K562 (cell line): Measurements from ENCODE around the gene SIRT4. TPM values are rescaled to one million over a fixed set of nuclear protein-coding genes. Genes with fewer than 3 reads are reported as not detected.
A peak's percentile ranks its signal among the peaks of the same experiment; 100 is the strongest.

ENCODE experiments used
- ASH1L ChIP-seq: fragments of 450-650 bp; IDR thresholded peaks from 2 replicates; pipeline ENCODE4 v1.6.1; 2018; ENCODE audit warnings: borderline replicate concordance, mild to moderate bottlenecking, low read depth; ENCODE audit not compliant: partially characterized antibody
- CREM ChIP-seq: IDR thresholded peaks from 2 replicates; pipeline ENCODE4 v1.6.1; 2014; ENCODE audit warnings: antibody characterized with exemption, low read depth
- NELFE ChIP-seq: IDR thresholded peaks from 2 replicates; pipeline ENCODE4 v1.6.1; 2011; ENCODE audit warnings: mild to moderate bottlenecking; ENCODE audit not compliant: insufficient read depth, insufficient read length
- NEUROD1 ChIP-seq: fragments of 150-350 bp; IDR thresholded peaks from 2 replicates; pipeline ENCODE4 v1.6.1; 2014; ENCODE audit warnings: borderline replicate concordance, low read length, low read depth; ENCODE audit not compliant: partially characterized antibody
- RFX7 ChIP-seq: fragments of 250-450 bp; sonication (Bioruptor Pico); IDR thresholded peaks from 2 replicates; pipeline ENCODE4 v1.5.1; 2021; ENCODE audit warnings: mild to moderate bottlenecking
- SAFB ChIP-seq: fragments of 200-400 bp; formaldehyde crosslinking; IDR thresholded peaks from 2 replicates; pipeline ENCODE4 v1.6.1; 2017; ENCODE audit warnings: low read depth, low read length, borderline replicate concordance
- SOX6 ChIP-seq: fragments of 450-650 bp; IDR thresholded peaks from 2 replicates; pipeline ENCODE4 v1.6.1; 2014; ENCODE audit warnings: mild to moderate bottlenecking
- TRIM24 ChIP-seq, 2 experiments: fragments of 450-650 bp; IDR thresholded peaks; 2 replicates each; pipeline ENCODE4 v1.6.1; 2016
- ZNF184 ChIP-seq: sonication (generic); formaldehyde crosslinking; IDR thresholded peaks from 2 replicates; pipeline ENCODE4 v1.5.0; 2020; ENCODE audit warnings: missing genetic modification reagents
- ZNF197 ChIP-seq: fragments of 200-800 bp; sonication (Bioruptor generic); IDR thresholded peaks from 2 replicates; pipeline ENCODE4 v1.6.1; 2016; ENCODE audit warnings: low read depth, missing genetic modification characterization, missing compliant biosample characterization
- ZNF445 ChIP-seq: fragments of 250-450 bp; sonication (Bioruptor Pico); IDR thresholded peaks from 2 replicates; pipeline ENCODE4 v1.4.0; 2020; ENCODE audit warnings: low read depth, mild to moderate bottlenecking, moderate library complexity
- ZNF668 ChIP-seq: fragments of 250-450 bp; sonication (Bioruptor Pico); IDR thresholded peaks from 2 replicates; pipeline ENCODE4 v1.8.0; 2022; ENCODE audit warnings: mild to moderate bottlenecking, inconsistent platforms
- ZNF77 ChIP-seq: fragments of 250-450 bp; sonication (Bioruptor Pico); IDR thresholded peaks from 2 replicates; pipeline ENCODE4 v1.5.0; 2020
- polyA plus RNA-seq, 8 experiments: library from polyadenylated mRNA; depleted of rRNA in 4 of 8; stranded (reverse) in 5 of 8; unstranded in 3 of 8; fragments of >200 nt; fragmentation: Nextera tagmentation in 2 of 8; fragmentation: Illumina TruSeq in 1 of 8; extraction: Ambion mirVana in 2 of 8; extraction: Trizol in 1 of 8; gene quantifications; 2 replicates each; pipeline versions ENCODE4 v1.2.1 to v1.2.3, GENCODE V29; 2011 to 2014; ENCODE audit warnings: inconsistent platforms in 1 of 8, missing spikeins in 1 of 8
- total RNA-seq, 7 experiments: library from RNA; depleted of rRNA in 6 of 7; stranded (reverse); fragments of >200 nt in 6 of 7; fragmentation: Illumina TruSeq in 2 of 7; extraction: Trizol in 2 of 7; gene quantifications; 2 replicates each; pipeline versions ENCODE4 v1.2.1 to v1.2.3, GENCODE V29; 2011 to 2021; ENCODE audit warnings: low replicate concordance in 1 of 7
- TF ChIP-seq, protein P1 (sequence below): sonication (generic); formaldehyde crosslinking; IDR thresholded peaks from 2 replicates; pipeline ENCODE4 v1.8.0; 2023; ENCODE audit warnings: mild to moderate bottlenecking, missing genetic modification reagents
- TF ChIP-seq, protein P2 (sequence below), 2 experiments: IDR thresholded peaks; 2 replicates each; pipeline ENCODE4 v1.6.1; 2011; ENCODE audit warnings: borderline replicate concordance in 1 of 2, control low read depth in 1 of 2, low read depth in 1 of 2, low read length in 1 of 2, mild to moderate bottlenecking in 1 of 2, mixed read lengths in 1 of 2, moderate library complexity in 1 of 2; ENCODE audit not compliant: insufficient read depth in 1 of 2, insufficient read length in 1 of 2, poor library complexity in 1 of 2, severe bottlenecking in 1 of 2; ENCODE audit errors: extremely low read depth in 1 of 2
- TF ChIP-seq, protein P3 (sequence below): fragments of 250-450 bp; sonication (Bioruptor Pico); IDR thresholded peaks from 2 replicates; pipeline ENCODE4 v1.4.0; 2020
- TF ChIP-seq, protein P4 (sequence below): fragments of 250-450 bp; sonication (Bioruptor Pico); IDR thresholded peaks from 2 replicates; pipeline ENCODE4 v1.6.1; 2021; ENCODE audit warnings: mild to moderate bottlenecking
- TF ChIP-seq, protein P5 (sequence below), 2 experiments: fragments of 250-450 bp in 1 of 2; fragments of 450-650 bp in 1 of 2; sonication (Bioruptor Pico) in 1 of 2; IDR thresholded peaks; 2 replicates each; pipeline versions ENCODE4 v1.6.1 to v1.8.0; 2016 to 2021; ENCODE audit warnings: mild to moderate bottlenecking in 2 of 2, moderate library complexity in 2 of 2, missing compliant biosample characterization in 1 of 2, missing genetic modification characterization in 1 of 2
- TF ChIP-seq, protein P6 (sequence below): fragments of 250-450 bp; sonication (Bioruptor Pico); IDR thresholded peaks from 2 replicates; pipeline ENCODE4 v1.8.0; 2022; ENCODE audit warnings: inconsistent platforms
- TF ChIP-seq, protein P7 (sequence below): fragments of 450-650 bp; formaldehyde crosslinking; IDR thresholded peaks from 2 replicates; pipeline ENCODE4 v1.4.0; 2020; ENCODE audit warnings: mild to moderate bottlenecking

Gene SIRT4
- total and polyA plus RNA-seq, 9 of the 15 experiments (the other 6 are each of a cell fraction or from before 2014, with no cell fraction given), result 0.86 to 5.2 (median 2.4) TPM

DNA sequence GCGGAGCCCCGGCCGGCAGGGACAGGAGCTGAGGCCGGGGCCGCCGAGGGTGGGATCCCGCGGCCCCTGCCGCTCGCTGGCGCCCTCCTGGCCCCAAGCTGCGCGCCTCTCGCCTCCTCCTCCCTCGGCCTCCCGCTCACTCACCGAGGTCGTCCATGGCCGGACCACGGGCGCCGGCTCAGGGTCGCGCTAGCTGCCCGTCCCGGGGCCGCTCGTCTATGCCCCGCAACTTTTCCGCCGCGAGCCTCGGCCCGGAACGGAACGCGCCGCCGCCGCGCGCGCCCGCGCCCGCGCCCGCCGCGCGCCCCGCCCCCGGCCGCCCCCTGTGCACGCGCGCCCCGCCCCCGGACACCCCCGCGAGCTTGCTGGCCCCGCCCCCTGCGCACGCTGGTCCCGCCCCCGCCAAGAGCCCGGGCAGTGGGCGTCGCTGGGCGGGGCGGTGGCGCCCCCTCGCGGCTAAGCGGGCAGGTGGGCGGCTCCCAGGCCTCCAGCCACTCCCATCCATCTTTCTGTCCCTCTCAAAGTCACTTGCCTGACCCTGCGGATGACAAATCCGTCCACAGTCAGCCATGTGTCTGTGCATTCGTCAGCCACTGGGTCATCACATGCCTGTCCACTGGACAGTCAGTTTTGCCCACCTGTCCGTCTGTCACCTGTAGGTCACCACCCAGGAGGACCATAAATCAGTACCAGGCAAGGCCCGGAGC is 36.5 kb upstream of the SIRT4 start, which contains the start of gene PXN (continued):
- no peak for TF ChIP-seq ZNF445 (CRISPR knock-in tag)
- TF ChIP-seq, protein P1, sequence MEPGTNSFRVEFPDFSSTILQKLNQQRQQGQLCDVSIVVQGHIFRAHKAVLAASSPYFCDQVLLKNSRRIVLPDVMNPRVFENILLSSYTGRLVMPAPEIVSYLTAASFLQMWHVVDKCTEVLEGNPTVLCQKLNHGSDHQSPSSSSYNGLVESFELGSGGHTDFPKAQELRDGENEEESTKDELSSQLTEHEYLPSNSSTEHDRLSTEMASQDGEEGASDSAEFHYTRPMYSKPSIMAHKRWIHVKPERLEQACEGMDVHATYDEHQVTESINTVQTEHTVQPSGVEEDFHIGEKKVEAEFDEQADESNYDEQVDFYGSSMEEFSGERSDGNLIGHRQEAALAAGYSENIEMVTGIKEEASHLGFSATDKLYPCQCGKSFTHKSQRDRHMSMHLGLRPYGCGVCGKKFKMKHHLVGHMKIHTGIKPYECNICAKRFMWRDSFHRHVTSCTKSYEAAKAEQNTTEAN, result no peak
- TF ChIP-seq CREM, result peak; percentile 49
- TF ChIP-seq ZNF77 (CRISPR knock-in tag), result no peak
- no peak for TF ChIP-seq NEUROD1
- TF ChIP-seq SOX6, result no peak
- no peak for TF ChIP-seq ZNF184 (CRISPR knock-in tag)
- TF ChIP-seq, protein P2, sequence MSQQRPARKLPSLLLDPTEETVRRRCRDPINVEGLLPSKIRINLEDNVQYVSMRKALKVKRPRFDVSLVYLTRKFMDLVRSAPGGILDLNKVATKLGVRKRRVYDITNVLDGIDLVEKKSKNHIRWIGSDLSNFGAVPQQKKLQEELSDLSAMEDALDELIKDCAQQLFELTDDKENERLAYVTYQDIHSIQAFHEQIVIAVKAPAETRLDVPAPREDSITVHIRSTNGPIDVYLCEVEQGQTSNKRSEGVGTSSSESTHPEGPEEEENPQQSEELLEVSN (IDR thresholded peaks at IDR 0.05; ENCODE audit: borderline replicate concordance in 1 of 2, extremely low read depth in 1 of 2, insufficient read depth in 1 of 2, insufficient read length in 1 of 2, low read depth in 1 of 2, low read length in 1 of 2, poor library complexity in 1 of 2, severe bottlenecking in 1 of 2), result peak in 1 of 2 experiments; percentile 22
- TF ChIP-seq TRIM24 (IDR thresholded peaks at IDR 0.05), result no peak
- TF ChIP-seq RFX7 (CRISPR knock-in tag), result no peak
- TF ChIP-seq, protein P3, sequence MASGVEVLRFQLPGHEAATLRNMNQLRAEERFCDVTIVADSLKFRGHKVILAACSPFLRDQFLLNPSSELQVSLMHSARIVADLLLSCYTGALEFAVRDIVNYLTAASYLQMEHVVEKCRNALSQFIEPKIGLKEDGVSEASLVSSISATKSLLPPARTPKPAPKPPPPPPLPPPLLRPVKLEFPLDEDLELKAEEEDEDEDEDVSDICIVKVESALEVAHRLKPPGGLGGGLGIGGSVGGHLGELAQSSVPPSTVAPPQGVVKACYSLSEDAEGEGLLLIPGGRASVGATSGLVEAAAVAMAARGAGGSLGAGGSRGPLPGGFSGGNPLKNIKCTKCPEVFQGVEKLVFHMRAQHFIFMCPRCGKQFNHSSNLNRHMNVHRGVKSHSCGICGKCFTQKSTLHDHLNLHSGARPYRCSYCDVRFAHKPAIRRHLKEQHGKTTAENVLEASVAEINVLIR (CRISPR knock-in tag), result no peak
- TF ChIP-seq ASH1L, result no peak
- peak; percentile 81; the same call in 1 of the 2 replicates for TF ChIP-seq ZNF197
- TF ChIP-seq, protein P4, sequence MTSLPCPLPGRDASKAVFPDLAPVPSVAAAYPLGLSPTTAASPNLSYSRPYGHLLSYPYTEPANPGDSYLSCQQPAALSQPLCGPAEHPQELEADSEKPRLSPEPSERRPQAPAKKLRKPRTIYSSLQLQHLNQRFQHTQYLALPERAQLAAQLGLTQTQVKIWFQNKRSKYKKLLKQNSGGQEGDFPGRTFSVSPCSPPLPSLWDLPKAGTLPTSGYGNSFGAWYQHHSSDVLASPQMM (CRISPR knock-in tag), result no peak
- TF ChIP-seq, protein P5, sequence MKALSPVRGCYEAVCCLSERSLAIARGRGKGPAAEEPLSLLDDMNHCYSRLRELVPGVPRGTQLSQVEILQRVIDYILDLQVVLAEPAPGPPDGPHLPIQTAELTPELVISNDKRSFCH (CRISPR knock-in tag; IDR thresholded peaks at IDR 0.05), result no peak
- TF ChIP-seq, protein P5 (tag; IDR thresholded peaks at IDR 0.05), result no peak
- TF ChIP-seq, protein P6, sequence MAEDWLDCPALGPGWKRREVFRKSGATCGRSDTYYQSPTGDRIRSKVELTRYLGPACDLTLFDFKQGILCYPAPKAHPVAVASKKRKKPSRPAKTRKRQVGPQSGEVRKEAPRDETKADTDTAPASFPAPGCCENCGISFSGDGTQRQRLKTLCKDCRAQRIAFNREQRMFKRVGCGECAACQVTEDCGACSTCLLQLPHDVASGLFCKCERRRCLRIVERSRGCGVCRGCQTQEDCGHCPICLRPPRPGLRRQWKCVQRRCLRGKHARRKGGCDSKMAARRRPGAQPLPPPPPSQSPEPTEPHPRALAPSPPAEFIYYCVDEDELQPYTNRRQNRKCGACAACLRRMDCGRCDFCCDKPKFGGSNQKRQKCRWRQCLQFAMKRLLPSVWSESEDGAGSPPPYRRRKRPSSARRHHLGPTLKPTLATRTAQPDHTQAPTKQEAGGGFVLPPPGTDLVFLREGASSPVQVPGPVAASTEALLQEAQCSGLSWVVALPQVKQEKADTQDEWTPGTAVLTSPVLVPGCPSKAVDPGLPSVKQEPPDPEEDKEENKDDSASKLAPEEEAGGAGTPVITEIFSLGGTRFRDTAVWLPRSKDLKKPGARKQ (CRISPR knock-in tag), result no peak
- TF ChIP-seq, protein P7, sequence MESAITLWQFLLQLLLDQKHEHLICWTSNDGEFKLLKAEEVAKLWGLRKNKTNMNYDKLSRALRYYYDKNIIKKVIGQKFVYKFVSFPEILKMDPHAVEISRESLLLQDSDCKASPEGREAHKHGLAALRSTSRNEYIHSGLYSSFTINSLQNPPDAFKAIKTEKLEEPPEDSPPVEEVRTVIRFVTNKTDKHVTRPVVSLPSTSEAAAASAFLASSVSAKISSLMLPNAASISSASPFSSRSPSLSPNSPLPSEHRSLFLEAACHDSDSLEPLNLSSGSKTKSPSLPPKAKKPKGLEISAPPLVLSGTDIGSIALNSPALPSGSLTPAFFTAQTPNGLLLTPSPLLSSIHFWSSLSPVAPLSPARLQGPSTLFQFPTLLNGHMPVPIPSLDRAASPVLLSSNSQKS (CRISPR knock-in tag), result no peak
- TF ChIP-seq NELFE, result no peak
- no peak for TF ChIP-seq ZNF668 (CRISPR knock-in tag)
- no peak for TF ChIP-seq SAFB
